Skin epidermis (tissue), 12 donors: ENCODE results near the gene LAMA1.
"Not testable (repeated sequence)": the region's sequence is repeated elsewhere in the genome, so short reads cannot be mapped to it uniquely, and the experiment has no call there.

ENCODE experiments used
- H3K27ac ChIP-seq, 21 experiments: fragments of 200-600 bp; sonication (generic) in 11 of 21; one replicate each; pipeline ENCODE4 v1.5.0; 2020; ENCODE audit warnings: mild to moderate bottlenecking in 3 of 21, inconsistent platforms in 2 of 21, moderate library complexity in 2 of 21
- H3K4me3 ChIP-seq, 7 experiments: fragments of 200-600 bp; sonication (generic) in 2 of 7; one replicate each; pipeline ENCODE4 v1.5.0; 2020; ENCODE audit warnings: inconsistent platforms in 2 of 7, mild to moderate bottlenecking in 2 of 7, moderate library complexity in 1 of 7

Gene LAMA1

DNA sequence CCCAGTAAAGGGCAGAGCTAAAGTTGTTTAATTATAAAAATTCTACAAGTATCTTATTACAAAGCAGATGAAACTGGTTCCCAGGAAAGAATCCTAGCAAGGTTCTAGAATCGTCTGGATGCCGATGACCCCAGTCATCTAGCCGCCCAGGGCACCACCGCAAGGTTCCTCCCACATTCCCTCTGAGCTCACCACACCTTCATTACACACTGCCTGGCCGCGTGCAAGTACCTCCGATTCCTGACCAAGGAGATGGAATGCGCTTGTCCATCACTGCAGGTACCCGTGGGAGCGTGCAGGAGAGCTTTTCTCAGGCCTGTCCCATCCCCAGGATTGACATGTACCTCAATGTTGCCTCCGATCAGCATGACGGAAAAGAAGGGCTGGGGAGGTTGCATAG lies 158.5 kb downstream of the LAMA1 start:
- Histone ChIP-seq H3K4me3 (no peak overlapping the region), H3K27ac (no peak overlapping the region)

DNA sequence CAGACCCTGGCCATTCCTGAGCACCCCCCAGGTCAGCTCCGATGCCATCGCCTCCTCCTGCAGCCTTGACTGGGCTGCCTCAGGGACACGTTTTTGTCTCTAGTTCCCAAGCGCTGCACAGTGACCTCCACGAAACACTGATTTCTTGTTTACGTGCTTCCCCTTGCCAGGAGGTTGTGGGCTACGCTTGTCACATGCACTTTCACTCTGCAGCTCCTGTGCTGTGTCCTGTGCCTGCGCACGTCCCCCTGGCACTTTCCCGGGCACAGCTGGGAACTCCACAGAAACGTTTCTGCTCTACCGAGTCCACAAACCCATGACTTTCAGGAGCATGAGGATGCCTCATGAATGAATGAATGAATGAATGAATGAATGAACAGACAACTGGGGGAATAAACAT lies 160.6 kb downstream of the LAMA1 start:
- Histone ChIP-seq H3K27ac (no peak overlapping the region), H3K4me3 (no peak overlapping the region)

DNA sequence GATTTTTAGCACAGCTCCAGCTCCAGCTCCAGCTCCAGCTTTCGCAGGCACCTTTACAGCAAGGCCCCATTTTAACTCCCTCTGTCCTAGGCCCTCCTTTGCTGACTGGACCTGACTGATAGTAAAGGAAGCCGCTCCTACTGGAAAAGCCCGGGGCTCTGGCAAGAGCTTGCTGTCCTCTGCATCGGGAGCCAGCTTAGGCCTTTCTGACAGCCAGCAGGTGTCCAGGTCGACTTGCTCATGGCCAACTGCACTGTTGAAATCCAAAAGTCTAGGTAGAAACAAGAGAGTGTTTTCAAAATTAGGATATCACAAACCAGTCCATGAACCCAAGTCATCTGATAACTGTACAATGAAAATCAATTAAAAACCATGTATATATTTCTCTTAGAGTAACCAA lies 161.1 kb downstream of the LAMA1 start:
- H3K27ac ChIP-seq = no peak overlapping the region
- no peak overlapping the region for H3K4me3 ChIP-seq

DNA sequence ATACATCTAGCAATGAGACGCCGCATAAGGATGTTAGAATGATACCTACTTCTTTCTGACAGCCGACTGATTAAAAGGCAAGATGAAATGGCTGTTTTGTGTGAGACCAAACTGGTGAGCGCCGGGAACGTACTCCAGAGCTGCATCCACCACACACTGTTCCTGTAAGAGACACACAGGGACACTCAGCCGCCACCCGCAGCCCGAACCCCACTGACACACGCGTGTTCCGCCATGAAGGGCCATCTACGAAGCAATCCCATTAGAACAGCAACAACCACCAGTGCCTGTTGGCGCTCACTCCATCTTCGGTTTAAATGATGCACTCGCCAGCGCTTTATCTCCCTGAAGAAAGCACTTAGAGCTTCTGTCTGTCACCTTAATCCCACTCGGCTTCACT lies 162.3 kb downstream of the LAMA1 start:
- Histone ChIP-seq H3K4me3 (no peak overlapping the region), H3K27ac (no peak overlapping the region)

DNA sequence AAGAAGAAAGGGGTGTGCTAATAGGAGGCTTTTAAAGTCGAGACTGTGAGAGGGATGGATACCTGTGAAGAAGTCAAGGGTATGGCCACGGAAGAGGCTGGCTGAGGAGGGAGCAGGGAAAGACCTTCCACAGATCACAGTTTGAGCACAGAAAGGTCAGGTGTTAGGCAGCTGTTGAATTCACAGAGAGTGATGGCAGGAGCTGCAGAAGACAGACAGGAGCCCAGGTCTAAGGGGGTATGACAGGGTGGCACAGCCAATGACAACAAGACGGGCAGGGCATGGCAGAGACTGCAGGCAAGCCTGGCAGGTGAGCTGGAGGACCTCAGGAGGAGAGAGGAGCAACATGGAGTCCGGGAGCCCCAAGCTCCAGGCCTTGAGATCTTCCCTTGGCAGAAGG lies 163.1 kb downstream of the LAMA1 start:
- Histone ChIP-seq H3K4me3 (no peak overlapping the region), H3K27ac (no peak overlapping the region)

DNA sequence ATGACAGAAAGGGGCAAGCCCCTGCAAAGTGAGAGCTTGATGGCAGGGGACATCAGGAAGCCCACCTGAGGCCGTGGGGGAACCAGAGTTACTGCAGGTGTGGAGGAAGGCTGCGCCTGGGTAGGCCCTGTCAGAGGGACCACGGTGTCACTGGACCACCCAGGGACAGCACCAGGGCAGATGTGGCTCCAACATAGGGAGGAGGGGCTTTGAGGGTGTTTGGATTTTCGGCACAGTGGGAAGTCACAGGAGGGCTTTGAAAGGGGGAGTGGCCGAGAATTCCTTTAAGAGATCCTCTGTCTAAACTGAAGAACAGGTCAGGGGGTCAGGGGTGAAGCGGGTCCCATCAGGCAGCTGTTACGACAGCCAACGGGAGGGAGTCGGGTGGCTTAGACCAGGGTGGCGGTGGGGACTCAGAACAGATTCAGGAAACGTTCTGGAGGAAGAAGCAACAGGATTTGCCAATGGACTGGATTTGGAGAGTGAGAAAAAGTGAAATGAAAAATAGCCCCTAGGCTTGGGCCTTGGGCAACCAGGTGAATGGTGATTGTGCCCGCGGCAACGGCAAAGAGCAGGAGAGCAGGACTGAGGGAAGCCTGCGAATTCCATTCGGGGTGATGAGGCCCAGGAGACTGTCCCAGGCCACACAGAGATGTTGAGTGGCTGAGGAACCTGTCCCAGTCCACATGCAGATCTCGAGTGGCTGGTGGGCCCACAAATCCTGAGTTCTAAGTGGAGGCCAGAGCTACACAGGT lies 166.1 kb downstream of the LAMA1 start:
- Histone ChIP-seq H3K27ac (no peak overlapping the region), H3K4me3 (no peak overlapping the region)

DNA sequence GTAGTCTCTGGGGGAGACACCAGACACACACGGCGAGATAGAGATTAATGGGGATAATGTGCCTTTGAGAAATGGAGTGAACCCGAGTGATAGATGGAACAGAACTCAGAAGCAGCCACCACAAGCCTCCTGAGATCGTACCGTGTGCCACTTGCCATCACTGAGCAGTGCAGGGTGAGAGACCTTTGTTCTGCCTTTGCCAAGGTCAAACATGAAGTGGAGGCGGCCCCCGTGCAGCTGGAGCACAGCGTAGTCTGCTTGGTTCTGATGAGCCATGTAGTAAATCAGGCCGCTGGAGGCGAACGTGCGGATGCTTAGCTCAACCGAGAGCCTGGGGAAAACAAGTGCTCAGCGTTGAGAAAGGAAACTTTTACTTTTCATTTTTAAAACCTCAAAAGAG lies 167.0 kb downstream of the LAMA1 start:
- Histone ChIP-seq H3K27ac (no peak overlapping the region), H3K4me3 (no peak overlapping the region)

DNA sequence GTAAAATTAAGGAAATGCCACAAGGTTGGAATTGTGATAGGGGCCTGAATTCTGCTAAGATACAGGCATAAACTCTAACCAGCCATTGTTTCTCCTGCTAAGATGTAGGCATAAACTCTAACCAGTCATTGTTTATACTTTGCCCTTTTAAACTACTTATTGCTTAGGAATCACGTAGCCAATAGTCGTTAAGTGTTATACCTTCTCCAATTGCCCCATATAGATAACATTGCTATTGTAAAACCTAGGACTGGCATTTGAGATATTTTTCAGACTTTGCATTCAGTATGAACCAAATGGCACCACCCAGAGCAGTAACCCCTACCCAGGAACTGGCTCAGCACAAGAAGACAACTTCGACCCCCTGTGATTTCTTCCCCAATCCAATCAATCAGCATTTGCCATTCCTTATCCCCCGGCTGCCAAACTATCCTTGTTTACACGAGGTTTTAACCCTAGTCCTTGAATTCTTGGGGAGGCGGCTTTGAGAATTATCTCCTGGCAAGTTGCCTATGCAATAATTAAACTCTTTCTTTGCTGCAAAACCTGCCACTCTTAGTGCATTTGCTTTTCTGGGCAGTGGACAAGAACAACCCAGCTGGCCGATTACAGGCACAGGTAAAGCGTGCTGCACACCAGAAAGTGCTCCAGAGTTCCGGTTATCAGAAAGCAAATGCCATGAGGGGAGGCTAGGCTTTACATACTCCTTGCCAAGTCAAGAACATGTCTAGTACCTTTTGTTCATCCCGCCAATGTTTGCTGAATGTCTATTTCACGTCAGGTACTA lies 167.6 kb downstream of the LAMA1 start:
- H3K27ac ChIP-seq = no peak overlapping the region
- no peak overlapping the region for H3K4me3 ChIP-seq

DNA sequence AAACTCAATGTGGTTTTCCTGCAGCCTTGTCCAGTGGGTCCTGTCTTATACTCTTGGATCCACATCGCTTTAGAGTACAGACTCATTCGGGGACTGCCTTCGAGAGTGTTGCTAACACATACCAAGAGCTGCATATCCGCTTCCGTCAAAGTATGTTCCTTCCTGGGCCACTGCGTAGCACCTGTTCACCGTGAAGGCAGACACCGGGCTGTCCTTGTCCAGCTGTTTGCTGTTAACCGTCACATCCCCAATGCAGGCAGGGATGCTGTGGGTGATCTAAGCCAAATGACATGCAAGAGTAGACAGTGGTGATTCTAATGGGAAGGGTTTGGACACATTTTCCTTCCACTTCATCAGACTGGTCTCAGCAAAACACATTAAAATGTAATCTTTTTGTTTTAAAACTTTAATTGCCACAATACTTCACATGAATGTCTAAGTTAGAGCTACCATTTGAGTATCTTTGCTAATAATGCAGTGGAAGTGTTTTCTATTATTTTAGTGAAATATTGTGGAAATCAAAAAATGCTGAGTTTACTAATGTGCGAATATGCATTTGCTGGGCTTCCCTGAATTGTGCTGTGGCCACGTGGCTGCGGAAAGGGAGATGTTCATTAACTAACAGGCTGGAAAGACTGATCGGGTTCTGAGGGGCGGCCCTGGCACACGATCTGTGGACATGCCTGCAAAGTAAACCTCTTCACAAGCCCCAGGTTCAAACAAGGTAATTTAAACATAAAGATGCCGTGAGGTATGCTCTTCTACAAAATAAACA lies 169.1 kb downstream of the LAMA1 start:
- H3K4me3 ChIP-seq = no peak overlapping the region
- no peak overlapping the region for H3K27ac ChIP-seq

DNA sequence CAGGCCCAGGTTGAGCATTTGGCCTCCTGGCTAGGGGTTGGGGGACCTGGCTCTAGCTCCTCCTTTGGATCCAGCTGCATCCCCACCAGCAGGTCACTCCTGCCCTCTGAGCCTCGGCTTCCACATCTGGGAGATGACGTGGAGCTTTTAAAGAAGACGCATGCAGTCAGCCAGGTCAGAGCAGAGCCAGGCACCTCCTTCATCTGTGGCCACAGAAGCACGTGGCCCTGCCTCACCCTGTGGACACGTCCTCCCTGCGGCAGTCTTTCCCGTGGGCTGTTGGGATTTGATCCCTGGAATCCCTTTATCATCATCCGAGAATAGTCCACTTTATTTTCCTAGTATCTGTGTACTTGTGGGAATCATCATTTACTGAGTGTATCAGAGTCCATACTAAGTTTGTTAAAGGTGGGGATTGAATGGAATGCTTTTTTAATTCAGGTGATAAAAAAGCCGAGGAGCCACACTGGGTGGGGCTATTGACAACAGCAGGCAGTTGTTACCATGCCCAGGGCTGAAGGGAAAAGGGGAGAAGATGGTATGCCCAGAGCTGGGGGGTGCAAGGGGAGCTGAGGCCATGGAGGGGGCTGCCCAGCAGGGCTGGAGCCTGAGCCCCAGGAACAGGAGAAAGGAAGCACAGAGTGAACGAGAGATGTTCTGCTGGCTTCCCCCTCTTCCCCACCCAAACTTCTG lies 170.1 kb downstream of the LAMA1 start:
- Histone ChIP-seq H3K27ac (no peak overlapping the region), H3K4me3 (no peak overlapping the region)

DNA sequence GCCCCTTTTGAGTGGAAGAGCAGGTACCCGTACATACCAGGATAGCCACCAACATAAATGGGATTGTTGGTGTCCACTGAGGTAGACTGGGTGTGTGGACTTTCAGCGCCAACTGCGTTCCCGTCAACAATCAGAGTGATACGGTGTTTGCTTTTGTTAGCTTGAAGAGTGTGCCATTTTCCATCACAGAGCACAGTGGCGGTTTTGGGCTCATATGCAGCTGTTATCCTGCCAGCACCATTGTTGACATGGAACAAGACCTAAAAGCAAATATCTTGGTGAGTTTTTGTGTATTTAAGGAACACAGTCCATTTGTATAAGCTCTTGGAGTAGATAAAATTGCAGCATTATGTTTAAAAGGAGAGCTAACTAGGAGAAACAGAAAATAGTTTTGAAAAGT lies 174.5 kb downstream of the LAMA1 start:
- no peak overlapping the region for H3K27ac ChIP-seq
- no peak overlapping the region for H3K4me3 ChIP-seq

DNA sequence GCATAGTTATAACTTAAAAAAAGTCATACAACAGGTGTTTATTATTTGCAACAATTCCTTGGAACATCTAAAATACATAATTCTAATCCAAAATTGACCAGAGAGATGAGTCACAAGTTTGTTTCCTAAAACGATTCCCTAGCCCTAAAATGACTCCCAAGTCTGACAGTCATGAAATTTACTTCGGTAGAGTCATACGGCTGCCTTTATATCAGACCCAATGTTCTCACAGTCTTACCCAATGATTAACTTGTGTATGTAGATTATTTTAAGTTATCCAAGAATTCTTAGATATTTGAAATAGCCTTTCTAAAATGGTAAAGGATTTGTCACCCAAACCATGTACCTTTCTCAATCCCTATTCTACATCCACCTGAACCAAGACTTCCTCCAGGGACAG lies 174.9 kb downstream of the LAMA1 start:
- H3K4me3 ChIP-seq = no peak overlapping the region
- H3K27ac ChIP-seq = no peak overlapping the region

DNA sequence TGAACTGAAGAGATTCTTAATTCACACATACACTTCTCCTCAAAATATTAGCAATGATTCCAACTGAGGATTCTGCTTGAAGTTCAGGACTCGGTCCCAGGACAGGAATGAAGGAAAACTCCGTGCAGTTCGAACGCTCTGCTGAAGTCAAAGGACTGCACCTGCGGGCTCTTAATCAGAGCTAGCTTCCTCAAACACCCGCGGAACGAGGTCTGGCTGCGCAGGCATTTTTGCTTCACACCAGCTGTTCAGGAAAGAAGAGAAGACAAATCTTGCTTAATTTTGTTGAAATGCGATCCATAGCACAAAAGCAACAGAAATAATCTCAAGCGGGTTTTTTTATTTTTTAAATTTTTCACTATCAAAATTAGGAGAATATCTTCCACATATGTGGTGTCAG lies 175.6 kb downstream of the LAMA1 start:
- no peak overlapping the region for H3K4me3 ChIP-seq
- no peak overlapping the region for H3K27ac ChIP-seq

DNA sequence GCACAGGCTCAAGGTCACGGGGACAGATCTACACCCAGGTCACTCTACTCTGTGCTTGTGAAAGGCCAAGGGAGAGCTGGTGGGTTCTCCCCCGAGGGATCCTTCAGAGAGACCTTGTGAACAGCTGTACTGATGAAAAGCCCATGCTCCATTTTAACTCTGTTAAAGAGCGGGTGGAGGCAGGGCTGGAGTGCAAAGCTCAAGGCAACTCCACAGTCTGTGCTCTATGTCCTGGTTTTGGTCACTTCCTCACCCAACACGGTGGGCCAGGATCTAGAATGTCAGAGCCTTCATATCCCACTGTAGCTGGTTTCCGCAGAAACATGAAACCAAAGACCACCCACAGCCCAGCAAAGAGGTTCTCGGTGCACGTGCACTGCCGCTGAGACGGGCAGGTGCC lies 177.1 kb downstream of the LAMA1 start:
- H3K27ac ChIP-seq = peak overlapping the region in 1 of 21 experiments; percentile 59

DNA sequence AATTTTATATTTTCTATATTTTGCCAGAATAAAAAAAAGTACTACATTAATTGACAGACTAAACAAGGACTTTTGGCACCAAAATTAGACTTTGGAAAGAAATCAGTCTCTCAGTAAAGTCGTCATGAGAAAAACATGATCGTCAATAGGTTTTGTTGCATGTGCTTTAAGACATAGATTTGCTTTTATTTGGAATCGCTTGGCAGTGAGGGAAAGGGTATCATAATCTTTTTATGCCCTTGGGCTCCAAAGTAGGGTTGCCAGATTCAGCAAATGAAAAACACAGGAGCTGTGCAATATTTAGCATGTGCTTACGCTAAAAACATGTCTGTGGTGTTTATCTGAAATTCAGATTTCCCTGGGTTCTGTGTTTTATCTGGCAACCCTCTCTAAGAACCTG lies 177.6 kb downstream of the LAMA1 start:
- H3K4me3 ChIP-seq = no peak overlapping the region
- H3K27ac ChIP-seq = peak overlapping the region in 1 of 21 experiments; percentile 59

More for the DNA sequence above, 177.1 kb downstream of the LAMA1 start:
- no peak overlapping the region for H3K4me3 ChIP-seq

DNA sequence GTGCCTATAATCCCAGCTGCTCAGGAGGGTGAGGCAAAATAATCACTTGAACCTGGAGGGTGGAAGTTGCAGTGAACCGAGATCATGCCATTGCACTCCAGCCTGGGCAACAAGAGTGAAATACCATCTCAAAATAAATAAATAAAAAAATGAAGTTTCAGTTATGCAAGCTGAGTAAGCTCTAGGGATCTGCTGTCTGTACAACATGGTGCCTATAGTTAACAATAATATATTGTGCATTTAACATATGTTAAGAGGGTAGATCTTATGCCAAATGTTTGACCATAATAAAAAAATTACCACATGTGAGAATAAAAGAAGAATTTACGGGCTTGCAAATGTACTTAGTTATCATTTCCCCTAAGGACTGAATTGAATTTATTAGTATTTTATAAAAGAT lies 179.2 kb downstream of the LAMA1 start:
- H3K4me3 ChIP-seq, H3K27ac ChIP-seq: not testable (repeated sequence)

DNA sequence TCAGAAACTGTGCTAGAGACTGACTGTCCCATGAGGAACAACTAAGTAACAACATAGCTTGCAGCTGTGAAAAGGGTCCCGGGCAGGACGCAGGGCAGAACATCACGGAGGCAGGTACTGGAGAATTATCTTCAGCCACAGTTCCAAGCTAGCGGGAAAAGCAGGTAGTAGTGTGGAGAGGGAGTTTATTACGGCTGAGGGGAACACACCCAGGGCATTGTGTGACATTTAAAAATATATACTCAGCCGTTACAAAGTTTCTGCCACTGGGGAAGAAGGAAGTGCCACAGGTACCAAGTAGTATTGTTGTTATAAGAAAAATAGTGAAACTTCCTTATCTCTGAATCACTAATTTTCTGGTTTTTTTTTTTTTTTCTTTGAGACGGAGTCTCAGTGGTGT lies 179.6 kb downstream of the LAMA1 start:
- H3K27ac ChIP-seq = no peak overlapping the region
- H3K4me3 ChIP-seq = no peak overlapping the region

DNA sequence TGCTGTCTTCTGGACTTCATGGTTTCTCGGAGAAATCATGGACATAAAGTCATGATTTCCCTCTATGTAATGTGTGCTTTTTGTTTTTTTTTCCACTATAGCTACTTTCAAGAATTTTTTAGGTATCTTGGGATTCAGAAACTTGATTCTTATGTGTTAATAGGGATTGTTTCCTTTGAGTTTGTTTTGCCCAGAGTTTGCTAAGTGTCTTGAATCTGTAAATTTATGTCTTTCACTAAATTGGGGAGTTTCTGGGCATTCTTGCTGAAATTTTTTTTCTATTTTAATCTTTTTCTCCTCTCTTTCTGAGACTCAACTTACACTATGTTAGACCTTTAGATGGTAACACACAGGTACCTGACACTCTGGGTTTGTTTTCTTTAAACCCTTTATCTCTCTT lies 182.7 kb downstream of the LAMA1 start:
- H3K27ac ChIP-seq = no peak overlapping the region
- H3K4me3 ChIP-seq = no peak overlapping the region

DNA sequence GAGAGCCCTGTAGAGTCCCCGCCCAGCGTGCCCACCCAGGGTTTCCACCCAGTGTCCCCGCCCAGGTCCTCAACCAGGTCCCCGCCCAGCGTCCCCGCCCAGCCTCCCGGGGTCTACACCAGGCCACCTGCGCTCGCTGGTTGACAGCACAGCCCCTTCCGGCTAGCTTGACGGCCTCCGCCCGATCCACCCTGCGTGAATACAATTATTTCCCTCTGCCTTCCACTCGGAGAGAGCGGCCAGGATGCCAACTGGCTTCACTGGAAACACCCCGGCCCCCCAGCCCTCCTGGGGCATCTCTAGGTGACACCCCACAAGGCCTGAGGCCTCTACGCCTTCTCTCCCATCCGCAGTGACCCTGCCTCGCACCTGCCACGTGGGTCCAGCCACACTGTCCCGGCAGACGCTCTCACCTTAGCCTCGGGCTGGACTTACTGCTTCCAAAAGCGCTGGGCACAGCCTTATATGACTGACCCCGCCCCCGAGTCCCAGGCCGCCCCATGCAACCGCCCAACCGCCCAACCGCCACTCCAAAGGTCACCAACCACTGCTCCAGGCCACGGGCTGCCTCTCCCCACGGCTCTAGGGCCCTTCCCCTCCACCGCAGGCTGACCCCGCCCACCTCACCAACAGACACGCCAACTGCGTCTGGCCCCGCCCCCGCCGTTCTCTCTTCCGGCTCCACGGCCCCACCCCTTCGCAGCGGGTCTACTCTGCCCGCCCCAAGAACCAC lies 188.1 kb downstream of the LAMA1 start:
- Histone ChIP-seq H3K27ac (no peak overlapping the region), H3K4me3 (peak overlapping the region in 1 of 7 experiments; percentile 12)
